A673 (cell line): Measurements from ENCODE around the gene ZNF573. TPM values are rescaled to one million over a fixed set of nuclear protein-coding genes. Genes with fewer than 3 reads are reported as not detected.

ENCODE experiments used
- BruUV-seq: library from RNA; stranded (reverse); fragments of 400-500 nt; replicated peaks from 2 replicates; lab custom pipeline; 2021; lab: Mats Ljungman, UMichigan
- CTCF ChIA-PET: fragments of 300-600 bp; sonication (Branson Sonifier 250); formaldehyde crosslinking; loops from one replicate; lab custom pipeline; 2022; ENCODE audit warnings: antibody characterized with exemption; lab: Charles Lee
- POLR2A ChIA-PET: fragments of 300-600 bp; sonication (Branson Sonifier 250); formaldehyde crosslinking; loops from one replicate; lab custom pipeline; 2022; ENCODE audit warnings: antibody characterized with exemption; ENCODE audit not compliant: low non-redundant PET; lab: Charles Lee
- DNase-seq: peaks from one replicate; pipeline ENCODE4 v3.0.0-alpha.2; 2015; ENCODE audit warnings: low spot score
- H3K27ac ChIP-seq: fragments of 200-600 bp; sonication (generic); 2 replicates; pipeline ENCODE4 v1.5.1; 2016; ENCODE audit warnings: mixed run types, low read depth, mild to moderate bottlenecking, mixed read lengths, antibody characterized with exemption, low read length; ENCODE audit not compliant: poor library complexity, severe bottlenecking
- H3K27me3 ChIP-seq: fragments of 200-600 bp; sonication (generic); replicated peaks from 2 replicates; pipeline ENCODE4 v1.6.1; 2017; ENCODE audit warnings: mixed run types, low read depth, mild to moderate bottlenecking, mixed read lengths, antibody characterized with exemption, low read length; ENCODE audit not compliant: insufficient read depth, poor library complexity
- H3K36me3 ChIP-seq: fragments of 200-600 bp; sonication (generic); 2 replicates; pipeline ENCODE4 v1.6.1; 2016; ENCODE audit warnings: mixed run types, mild to moderate bottlenecking, mixed read lengths, antibody characterized with exemption, low read length; ENCODE audit not compliant: insufficient read depth, poor library complexity, severe bottlenecking
- H3K4me1 ChIP-seq: fragments of 200-600 bp; sonication (generic); 2 replicates; pipeline ENCODE4 v1.6.1; 2017; ENCODE audit warnings: mixed run types, mild to moderate bottlenecking, mixed read lengths, antibody characterized with exemption, low read length; ENCODE audit not compliant: insufficient read depth, poor library complexity, severe bottlenecking
- H3K4me3 ChIP-seq: fragments of 200-600 bp; sonication (generic); 2 replicates; pipeline ENCODE4 v1.5.1; 2016; ENCODE audit warnings: low read depth, mixed run types, mild to moderate bottlenecking, mixed read lengths, low read length; ENCODE audit not compliant: poor library complexity, severe bottlenecking
- H3K9me3 ChIP-seq: fragments of 200-600 bp; sonication (generic); 2 replicates; pipeline ENCODE4 v1.6.1; 2016; ENCODE audit warnings: mixed run types, low read depth, mild to moderate bottlenecking, mixed read lengths, antibody characterized with exemption, low read length; ENCODE audit not compliant: poor library complexity, severe bottlenecking
- CTCF ChIP-seq: fragments of 300-800, 200-600 bp; sonication (generic); conservative IDR thresholded peaks from 2 replicates; pipeline ENCODE4 v1.5.1; 2017; ENCODE audit warnings: low read depth, mild to moderate bottlenecking, antibody characterized with exemption, low read length, moderate library complexity, mixed read lengths
- EZH2 ChIP-seq: fragments of 200-600 bp; sonication (generic); IDR thresholded peaks from 2 replicates; pipeline ENCODE4 v1.6.1; 2017; ENCODE audit warnings: borderline replicate concordance, low read depth, mild to moderate bottlenecking, mixed read lengths, antibody characterized with exemption, low read length; ENCODE audit not compliant: poor library complexity, severe bottlenecking
- intact Hi-C: fragments of 100-400 bp; cut with micrococcal nuclease; formaldehyde crosslinking; loops from one replicate; pipeline ENCODE4 v1.10.0; 2022; ENCODE audit not compliant: unreplicated experiment
- total RNA-seq: library from RNA; stranded (reverse); gene quantifications from 2 replicates; pipeline ENCODE4 v1.2.3, GENCODE V29; 2021

The ZNF573 gene
- total RNA-seq, 1 experiment from 2014 or later, result 8.7 TPM

GRCh38 chr19:37790244-37790925 lies 11.0 kb upstream of the ZNF573 start:
- no peak overlapping the region for H3K27ac ChIP-seq
- H3K9me3 ChIP-seq, result peaks cover 13% of the 10 kb centered on the region
- no peaks in the 10 kb centered on the region for H3K36me3 ChIP-seq
- no peaks in the 10 kb centered on the region for H3K27me3 ChIP-seq
- no peaks in the 10 kb centered on the region for H3K4me1 ChIP-seq
- TF ChIP-seq EZH2 (no peak), CTCF (no peak)
- no peak overlapping the region for H3K4me3 ChIP-seq
- BruUV-seq, result no TSS peak
- CTCF ChIA-PET, result no interaction called here
- POLR2A ChIA-PET, result no interaction called here
- intact Hi-C loops, result no loop called here
- DNase-seq, result no peak

GRCh38 chr19:37778613-37779126 lies 716 bp downstream of the ZNF573 start:
- TF ChIP-seq CTCF, result no peak
- H3K27me3 ChIP-seq, result no peaks in the 10 kb centered on the region
- H3K4me3 ChIP-seq, result peak overlapping the region; percentile 59
- peaks cover 4% of the 10 kb centered on the region for H3K9me3 ChIP-seq
- no peaks in the 10 kb centered on the region for H3K36me3 ChIP-seq
- no TSS peak for BruUV-seq
- DNase-seq, result peak; percentile 12
- ChIA-PET CTCF (no interaction called here), POLR2A (no interaction called here)
- intact Hi-C loops, result no loop called here
- no peaks in the 10 kb centered on the region for H3K4me1 ChIP-seq
- peak overlapping the region; percentile 73 for H3K27ac ChIP-seq

GRCh38 chr19:37770985-37771384 lies 8.4 kb downstream of the ZNF573 start:
- no peak overlapping the region for H3K27ac ChIP-seq
- TF ChIP-seq EZH2, result no peak
- TF ChIP-seq CTCF, result no peak
- no peak overlapping the region for H3K4me3 ChIP-seq
- ChIA-PET POLR2A (no interaction called here), CTCF (no interaction called here)
- no peaks in the 10 kb centered on the region for H3K4me1 ChIP-seq
- DNase-seq, result no peak
- H3K9me3 ChIP-seq, result peaks cover 4% of the 10 kb centered on the region
- no peaks in the 10 kb centered on the region for H3K36me3 ChIP-seq
- H3K27me3 ChIP-seq, result no peaks in the 10 kb centered on the region
- intact Hi-C loops, result no loop called here
- no TSS peak for BruUV-seq
